Suprapubic skin (tissue), 4 donors: ENCODE measurements around the gene IFNA4. TPM values are rescaled to one million over a fixed set of nuclear protein-coding genes. Genes with fewer than 3 reads are reported as not detected.

Experiments used
- DNase-seq, 2 donors: peaks; one replicate each; pipeline ENCODE4 v3.0.0-alpha.2; 2019; ENCODE audit warnings: low spot score in 2 of 2
- H3K27ac ChIP-seq: fragments of 200-600 bp; sonication (generic); one replicate; pipeline ENCODE4 v1.5.1; 2019
- H3K27me3 ChIP-seq: fragments of 200-600 bp; sonication (generic); one replicate; pipeline ENCODE4 v1.5.1; 2019
- H3K36me3 ChIP-seq: fragments of 200-600 bp; sonication (generic); one replicate; pipeline ENCODE4 v1.5.1; 2019
- H3K4me1 ChIP-seq: fragments of 200-600 bp; sonication (generic); one replicate; pipeline ENCODE4 v1.5.1; 2019
- H3K4me3 ChIP-seq: fragments of 200-600 bp; sonication (generic); one replicate; pipeline ENCODE4 v1.5.1; 2019; ENCODE audit warnings: mild to moderate bottlenecking
- H3K9me3 ChIP-seq: fragments of 200-600 bp; sonication (generic); one replicate; pipeline ENCODE4 v1.5.1; 2019
- EP300 ChIP-seq: sonication (generic); formaldehyde crosslinking; IDR thresholded peaks from one replicate; pipeline ENCODE4 v1.6.1; 2017; ENCODE audit warnings: antibody characterized with exemption
- POLR2A ChIP-seq, 2 donors: fragments of 450-650 bp; IDR thresholded peaks; one replicate each; pipeline ENCODE4 v1.6.1; 2017; ENCODE audit warnings: antibody characterized with exemption in 2 of 2, mild to moderate bottlenecking in 2 of 2, moderate library complexity in 2 of 2
- POLR2AphosphoS5 ChIP-seq, 3 donors: sonication (generic); formaldehyde crosslinking; IDR thresholded peaks; one replicate each; pipeline ENCODE4 v1.6.1; 2017; ENCODE audit warnings: antibody characterized with exemption in 3 of 3
- WGBS: methylation state at CpG from one replicate; pipeline ENCODE4 v1.1.5; 2018; 5-methylcytosine and 5-hydroxymethylcytosine counted together
- total RNA-seq, 4 donors: library from RNA; depleted of rRNA; stranded (reverse); fragments of >200 nt; gene quantifications; one replicate each; pipeline ENCODE4 v1.1.0, GENCODE V29; 2016
- TF ChIP-seq, protein P1 (sequence below), 2 donors: fragments of 200-600 bp in 1 of 2; fragments of 450-650 bp in 1 of 2; sonication (generic) in 1 of 2; IDR thresholded peaks; one replicate each; pipeline ENCODE4 v1.5.1; 2016 to 2019; ENCODE audit warnings: antibody characterized with exemption in 2 of 2, mild to moderate bottlenecking in 1 of 2, moderate library complexity in 1 of 2

IFNA4 gene
- total RNA-seq, 4 donors from 2014 or later: not detected

DNA sequence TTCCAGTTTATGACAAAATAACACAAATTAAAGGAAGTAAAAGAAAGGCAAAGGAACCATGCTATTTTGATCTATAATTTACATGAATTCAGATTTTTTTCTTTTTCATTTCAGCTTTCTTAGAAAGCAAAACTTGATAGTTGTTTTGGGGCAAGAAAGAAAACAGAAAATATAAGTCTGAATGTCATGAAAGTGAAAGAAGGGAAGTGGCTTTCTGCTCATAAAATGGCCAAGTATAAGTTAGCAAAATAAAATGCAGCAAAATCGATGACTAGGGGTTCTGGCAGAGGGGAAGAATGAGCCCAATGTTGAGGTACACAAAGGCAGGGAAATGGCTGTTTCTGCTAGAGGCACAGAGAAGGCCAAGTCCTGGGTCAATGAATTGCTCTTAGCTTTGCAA is 42.8 kb downstream of the IFNA4 start:
- H3K36me3 ChIP-seq: no peaks in the 10 kb centered on the region
- TF ChIP-seq EP300 (no peak), POLR2A (IDR thresholded peaks at IDR 0.05) (no peak), POLR2AphosphoS5 (IDR thresholded peaks at IDR 0.05) (no peak)
- TF ChIP-seq, protein P1, sequence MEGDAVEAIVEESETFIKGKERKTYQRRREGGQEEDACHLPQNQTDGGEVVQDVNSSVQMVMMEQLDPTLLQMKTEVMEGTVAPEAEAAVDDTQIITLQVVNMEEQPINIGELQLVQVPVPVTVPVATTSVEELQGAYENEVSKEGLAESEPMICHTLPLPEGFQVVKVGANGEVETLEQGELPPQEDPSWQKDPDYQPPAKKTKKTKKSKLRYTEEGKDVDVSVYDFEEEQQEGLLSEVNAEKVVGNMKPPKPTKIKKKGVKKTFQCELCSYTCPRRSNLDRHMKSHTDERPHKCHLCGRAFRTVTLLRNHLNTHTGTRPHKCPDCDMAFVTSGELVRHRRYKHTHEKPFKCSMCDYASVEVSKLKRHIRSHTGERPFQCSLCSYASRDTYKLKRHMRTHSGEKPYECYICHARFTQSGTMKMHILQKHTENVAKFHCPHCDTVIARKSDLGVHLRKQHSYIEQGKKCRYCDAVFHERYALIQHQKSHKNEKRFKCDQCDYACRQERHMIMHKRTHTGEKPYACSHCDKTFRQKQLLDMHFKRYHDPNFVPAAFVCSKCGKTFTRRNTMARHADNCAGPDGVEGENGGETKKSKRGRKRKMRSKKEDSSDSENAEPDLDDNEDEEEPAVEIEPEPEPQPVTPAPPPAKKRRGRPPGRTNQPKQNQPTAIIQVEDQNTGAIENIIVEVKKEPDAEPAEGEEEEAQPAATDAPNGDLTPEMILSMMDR (IDR thresholded peaks at IDR 0.05): no peak
- no peaks in the 10 kb centered on the region for H3K9me3 ChIP-seq
- H3K27me3 ChIP-seq: no peaks in the 10 kb centered on the region
- H3K4me1 ChIP-seq: no peaks in the 10 kb centered on the region
- WGBS: 67% methylated on average over 1 of the region's 1 CpG
- DNase-seq: no peak
- H3K27ac ChIP-seq: no peak overlapping the region
- no peak overlapping the region for H3K4me3 ChIP-seq

DNA sequence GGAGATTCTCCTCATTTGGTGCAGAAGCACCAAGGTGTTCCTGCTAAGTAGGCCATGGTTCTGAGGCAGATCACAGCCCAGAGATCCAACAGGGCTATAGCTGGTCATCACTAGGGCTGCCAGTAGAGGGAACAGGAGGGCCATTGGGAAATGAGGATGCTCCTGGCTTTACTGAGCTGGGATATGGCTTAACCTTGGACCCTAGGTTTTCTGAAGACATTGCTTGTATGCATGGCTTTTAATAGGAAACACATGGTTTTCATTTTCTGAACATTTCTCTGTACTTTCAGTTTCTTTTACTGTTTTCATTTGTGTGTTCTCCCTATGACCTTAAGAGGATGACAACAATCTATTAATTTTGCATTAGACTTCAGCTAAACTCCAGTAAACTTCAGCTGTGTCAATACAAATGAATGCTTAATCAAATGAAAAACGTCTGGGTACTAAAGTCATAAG is 45.9 kb downstream of the IFNA4 start, which contains the start of gene IFNW1:
Gene IFNW1 (minus strand): TSS at position 406 of the 456 bp plus-strand sequence. CDS start 262 bp downstream, at position 144.
- H3K27ac ChIP-seq: no peak within 1 kb of the TSS
- no peak within 1 kb of the TSS for H3K4me3 ChIP-seq
- TF ChIP-seq, protein P1 (IDR thresholded peaks at IDR 0.05): no peak
- TF ChIP-seq POLR2A (IDR thresholded peaks at IDR 0.05): no peak
- TF ChIP-seq POLR2AphosphoS5 (IDR thresholded peaks at IDR 0.05): no peak
- no peak for TF ChIP-seq EP300
- 39% methylated on average over 1 of the region's 1 CpG for WGBS
- H3K27me3 ChIP-seq: no peaks in the 10 kb centered on the region
- DNase-seq: no peak
- H3K9me3 ChIP-seq: no peaks in the 10 kb centered on the region
- H3K4me1 ChIP-seq: no peaks in the 10 kb centered on the region
- H3K36me3 ChIP-seq: no peaks in the 10 kb centered on the region

DNA sequence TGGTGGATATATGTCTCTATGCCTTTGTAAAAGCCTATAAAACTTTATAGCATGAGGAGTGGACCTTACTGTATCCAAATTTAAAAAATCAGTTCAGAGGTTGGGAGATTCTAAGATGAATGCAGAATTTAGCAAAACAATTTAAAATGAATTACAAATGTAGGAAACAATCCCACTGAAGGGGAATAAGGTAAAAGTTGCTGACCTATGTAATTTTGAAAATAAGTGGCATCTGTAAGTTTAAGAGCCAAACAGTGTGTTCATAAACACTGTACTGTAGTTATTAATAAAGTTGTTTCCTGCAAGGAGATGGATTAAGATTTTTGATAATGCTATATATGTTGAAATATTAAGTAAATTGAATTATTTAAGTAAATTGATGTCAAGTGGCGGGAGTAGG is 50.4 kb downstream of the IFNA4 start:
- Histone ChIP-seq H3K27me3 (no peaks in the 10 kb centered on the region), H3K9me3 (no peaks in the 10 kb centered on the region), H3K4me3 (no peak overlapping the region), H3K27ac (no peak overlapping the region), H3K4me1 (no peaks in the 10 kb centered on the region), H3K36me3 (no peaks in the 10 kb centered on the region)
- WGBS: 51% methylated on average over 1 of the region's 1 CpG
- no peak for DNase-seq
- TF ChIP-seq POLR2AphosphoS5 (IDR thresholded peaks at IDR 0.05) (no peak), POLR2A (IDR thresholded peaks at IDR 0.05) (no peak), EP300 (no peak)
- TF ChIP-seq, protein P1 (IDR thresholded peaks at IDR 0.05): no peak

Other genes with a start within 250 kb of the IFNA4 start
- gene HACD4, start 155.9 kb downstream of the IFNA4 start, total RNA-seq: 1 to 10 TPM; 1.9 to 4.1 (median 2.9) TPM
- not detected for gene IFNB1, start 109.6 kb downstream of the IFNA4 start, total RNA-seq
- not detected for gene IFNW1, start 45.8 kb downstream of the IFNA4 start, total RNA-seq
- gene IFNA21, start 20.9 kb downstream of the IFNA4 start, total RNA-seq: not detected
- gene IFNA7, start 14.6 kb upstream of the IFNA4 start, total RNA-seq: not detected
- not detected for gene IFNA10, start 19.6 kb upstream of the IFNA4 start, total RNA-seq
- gene IFNA16, start 29.7 kb upstream of the IFNA4 start, total RNA-seq: not detected
- not detected for gene IFNA17, start 40.6 kb upstream of the IFNA4 start, total RNA-seq
- gene IFNA14, start 52.4 kb upstream of the IFNA4 start, total RNA-seq: not detected
- gene IFNA5, start 117.7 kb upstream of the IFNA4 start, total RNA-seq: not detected
- gene KLHL9, start 147.8 kb upstream of the IFNA4 start, total RNA-seq: 10 to 100 TPM; 12.0 to 17.2 (median 13.9) TPM
- gene IFNA6, start 163.3 kb upstream of the IFNA4 start, total RNA-seq: not detected
- not detected for gene IFNA13, start 180.5 kb upstream of the IFNA4 start, total RNA-seq
- gene IFNA2, start 197.8 kb upstream of the IFNA4 start, total RNA-seq: not detected
- not detected for gene IFNA8, start 221.5 kb upstream of the IFNA4 start, total RNA-seq